HepG2 (cell line): ENCODE results near the gene REM2. TPM values are rescaled to one million over a fixed set of nuclear protein-coding genes. Genes with fewer than 3 reads are reported as not detected.

Source experiments
- ARHGAP35 ChIP-seq: sonication (generic); formaldehyde crosslinking; IDR thresholded peaks from 2 replicates; pipeline ENCODE4 v1.9.0; 2022; ENCODE audit warnings: mild to moderate bottlenecking, inconsistent platforms, moderate library complexity, missing genetic modification reagents, borderline replicate concordance
- BRCA1 ChIP-seq: sonication (generic); formaldehyde crosslinking; IDR thresholded peaks from 2 replicates; pipeline ENCODE4 v1.4.0; 2020; ENCODE audit warnings: missing genetic modification reagents
- DPF2 ChIP-seq: sonication (generic); formaldehyde crosslinking; IDR thresholded peaks from 2 replicates; pipeline ENCODE4 v1.4.0; 2020; ENCODE audit warnings: mild to moderate bottlenecking, low read depth, missing genetic modification reagents, borderline replicate concordance
- ETV6 ChIP-seq: sonication (generic); formaldehyde crosslinking; conservative IDR thresholded peaks from 2 replicates; pipeline ENCODE4 v1.4.0; 2020; ENCODE audit warnings: missing genetic modification reagents
- EZH2 ChIP-seq: conservative IDR thresholded peaks from 2 replicates; pipeline ENCODE4 v1.6.1; 2012; ENCODE audit warnings: mild to moderate bottlenecking, low read depth, low read length, moderate library complexity
- FOXO4 ChIP-seq: sonication (generic); formaldehyde crosslinking; conservative IDR thresholded peaks from 2 replicates; pipeline ENCODE4 v1.8.1; 2023; ENCODE audit warnings: missing genetic modification reagents
- IKZF1 ChIP-seq: fragments of 450-650 bp; IDR thresholded peaks from 2 replicates; pipeline ENCODE4 v1.7.1; 2016
- KDM4B ChIP-seq: sonication (generic); formaldehyde crosslinking; IDR thresholded peaks from 2 replicates; pipeline ENCODE4 v1.4.0; 2020; ENCODE audit warnings: missing genetic modification reagents
- LBX2 ChIP-seq: sonication (generic); formaldehyde crosslinking; IDR thresholded peaks from 2 replicates; pipeline ENCODE4 v1.5.0; 2020; ENCODE audit warnings: missing genetic modification reagents, mild to moderate bottlenecking, borderline replicate concordance
- MAFF ChIP-seq: IDR thresholded peaks from 2 replicates; pipeline ENCODE4 v1.6.1; 2011; ENCODE audit warnings: low read depth, low read length, improper control_type of control experiment
- MTA1 ChIP-seq: sonication (generic); formaldehyde crosslinking; IDR thresholded peaks from 2 replicates; pipeline ENCODE4 v1.4.0; 2020; ENCODE audit warnings: missing genetic modification reagents, mild to moderate bottlenecking, borderline replicate concordance
- NFIB ChIP-seq: sonication (generic); formaldehyde crosslinking; IDR thresholded peaks from 2 replicates; pipeline ENCODE4 v1.9.0; 2021; ENCODE audit warnings: missing genetic modification reagents, mild to moderate bottlenecking, borderline replicate concordance
- NFKB2 ChIP-seq: sonication (generic); formaldehyde crosslinking; IDR thresholded peaks from 2 replicates; pipeline ENCODE4 v1.4.0; 2020; ENCODE audit warnings: missing genetic modification reagents, borderline replicate concordance
- TFDP1 ChIP-seq: IDR thresholded peaks from 2 replicates; pipeline ENCODE4 v1.6.1; 2016; ENCODE audit warnings: missing compliant biosample characterization, missing genetic modification reagents, borderline replicate concordance
- ZNF296 ChIP-seq: sonication (generic); formaldehyde crosslinking; conservative IDR thresholded peaks from 2 replicates; pipeline ENCODE4 v1.5.0; 2020; ENCODE audit warnings: mild to moderate bottlenecking, missing genetic modification reagents
- ZNF615 ChIP-seq: sonication (generic); formaldehyde crosslinking; IDR thresholded peaks from 2 replicates; pipeline ENCODE4 v1.5.0; 2020; ENCODE audit warnings: mild to moderate bottlenecking, missing genetic modification reagents, borderline replicate concordance
- ZNF678 ChIP-seq: sonication (generic); formaldehyde crosslinking; IDR thresholded peaks from 2 replicates; pipeline ENCODE4 v1.4.0; 2020; ENCODE audit warnings: mild to moderate bottlenecking, missing genetic modification reagents
- ZSCAN31 ChIP-seq: sonication (generic); formaldehyde crosslinking; IDR thresholded peaks from 2 replicates; pipeline ENCODE4 v1.5.0; 2020; ENCODE audit warnings: low read depth, mild to moderate bottlenecking, missing genetic modification reagents
- polyA plus RNA-seq, 8 experiments: library from polyadenylated mRNA; depleted of rRNA in 3 of 8; stranded (reverse) in 7 of 8; unstranded in 1 of 8; fragments of >200 nt; fragmentation: Illumina TruSeq in 4 of 8; extraction: Trizol in 4 of 8; gene quantifications; 2 replicates each; pipeline versions ENCODE4 v1.2.1 to v1.2.3, GENCODE V29; 2011 to 2016; ENCODE audit warnings: low read depth in 4 of 8, missing spikeins in 1 of 8, mixed read lengths in 1 of 8; ENCODE audit not compliant: insufficient read depth in 1 of 8
- total RNA-seq, 5 experiments: library from RNA; depleted of rRNA; stranded (reverse); fragments of >200 nt; fragmentation: Illumina TruSeq; extraction: Trizol; gene quantifications; 2 replicates each; pipeline ENCODE4 v1.2.3, GENCODE V29; 2016; ENCODE audit warnings: low read depth in 1 of 5
- TF ChIP-seq, protein P1 (sequence below): IDR thresholded peaks from 2 replicates; pipeline ENCODE4 v1.6.1; 2016; ENCODE audit warnings: mild to moderate bottlenecking, missing biosample characterization, missing genetic modification reagents
- TF ChIP-seq, protein P2 (sequence below), 2 experiments: sonication (generic) in 1 of 2; formaldehyde crosslinking in 1 of 2; IDR thresholded peaks; 2 replicates each; pipeline versions ENCODE4 v1.4.0 to v1.6.1; 2016 to 2020; ENCODE audit warnings: borderline replicate concordance in 1 of 2, low read depth in 1 of 2, mild to moderate bottlenecking in 1 of 2, missing genetic modification reagents in 1 of 2

REM2 gene
- total and polyA plus RNA-seq, 2 of the 13 experiments (the other 11 are each of a cell fraction or from before 2014, with no cell fraction given): 0.20 TPM; not detected in 1

DNA sequence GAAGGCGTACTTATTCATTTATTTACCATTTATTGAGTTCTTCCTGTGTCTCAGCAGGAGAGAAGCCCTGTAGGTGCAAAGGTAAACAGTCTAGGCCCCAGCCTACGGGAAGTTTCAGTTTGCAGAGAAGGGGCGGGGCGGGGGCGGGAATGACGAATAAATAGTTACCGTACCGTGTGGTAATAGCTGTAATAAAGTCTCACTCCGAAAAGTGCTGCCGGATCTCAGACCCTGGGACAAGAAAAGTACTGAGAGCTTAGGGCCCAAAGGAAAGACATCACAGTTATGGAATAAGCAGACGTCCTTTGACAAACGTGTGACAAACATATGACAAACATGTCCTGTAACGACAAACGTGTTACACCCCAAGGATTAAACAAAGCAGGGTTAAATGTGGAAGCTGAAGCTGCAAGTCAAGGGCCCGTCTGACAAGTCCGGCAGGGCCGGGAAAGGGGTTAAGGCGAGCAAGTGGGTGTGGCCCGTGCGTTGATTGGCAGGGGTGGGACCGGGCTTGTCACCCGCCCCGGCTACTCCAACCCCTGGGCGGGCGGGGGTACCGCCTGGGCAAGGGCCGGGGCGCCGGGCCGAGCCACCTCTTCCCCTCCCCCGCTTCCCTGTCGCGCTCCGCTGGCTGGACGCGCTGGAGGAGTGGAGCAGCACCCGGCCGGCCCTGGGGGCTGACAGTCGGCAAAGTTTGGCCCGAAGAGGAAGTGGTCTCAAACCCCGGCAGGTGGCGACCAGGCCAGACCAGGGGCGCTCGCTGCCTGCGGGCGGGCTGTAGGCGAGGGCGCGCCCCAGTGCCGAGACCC lies 11.6 kb upstream of the REM2 start, which contains the start of gene LRP10 (continued):
- TF ChIP-seq LBX2 (CRISPR knock-in tag) (peak; percentile 93; the same call in 1 of the 2 replicates), ETV6 (peak; percentile 47; the same call in 1 of the 2 replicates), ZNF296 (peak; percentile 80), ARHGAP35 (CRISPR knock-in tag) (peak; percentile 91), BRCA1 (CRISPR knock-in tag) (peak; percentile 97), MTA1 (peak; percentile 98), TFDP1 (CRISPR knock-in tag) (peak; percentile 52), ZNF678 (CRISPR knock-in tag) (peak; percentile 95), KDM4B (CRISPR knock-in tag) (peak; percentile 68), MAFF (no peak), ZSCAN31 (no peak), ZNF615 (CRISPR knock-in tag) (peak; percentile 39; the same call in 1 of the 2 replicates), NFKB2 (CRISPR knock-in tag) (peak; percentile 97), NFIB (CRISPR knock-in tag) (no peak), EZH2 (no peak), FOXO4 (no peak; the same call in 1 of the 2 replicates), IKZF1 (no peak), DPF2 (CRISPR knock-in tag) (peak; percentile 76)
- TF ChIP-seq, protein P1, sequence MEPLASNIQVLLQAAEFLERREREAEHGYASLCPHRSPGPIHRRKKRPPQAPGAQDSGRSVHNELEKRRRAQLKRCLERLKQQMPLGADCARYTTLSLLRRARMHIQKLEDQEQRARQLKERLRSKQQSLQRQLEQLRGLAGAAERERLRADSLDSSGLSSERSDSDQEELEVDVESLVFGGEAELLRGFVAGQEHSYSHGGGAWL (CRISPR knock-in tag): peak; percentile 95
- TF ChIP-seq, protein P2, sequence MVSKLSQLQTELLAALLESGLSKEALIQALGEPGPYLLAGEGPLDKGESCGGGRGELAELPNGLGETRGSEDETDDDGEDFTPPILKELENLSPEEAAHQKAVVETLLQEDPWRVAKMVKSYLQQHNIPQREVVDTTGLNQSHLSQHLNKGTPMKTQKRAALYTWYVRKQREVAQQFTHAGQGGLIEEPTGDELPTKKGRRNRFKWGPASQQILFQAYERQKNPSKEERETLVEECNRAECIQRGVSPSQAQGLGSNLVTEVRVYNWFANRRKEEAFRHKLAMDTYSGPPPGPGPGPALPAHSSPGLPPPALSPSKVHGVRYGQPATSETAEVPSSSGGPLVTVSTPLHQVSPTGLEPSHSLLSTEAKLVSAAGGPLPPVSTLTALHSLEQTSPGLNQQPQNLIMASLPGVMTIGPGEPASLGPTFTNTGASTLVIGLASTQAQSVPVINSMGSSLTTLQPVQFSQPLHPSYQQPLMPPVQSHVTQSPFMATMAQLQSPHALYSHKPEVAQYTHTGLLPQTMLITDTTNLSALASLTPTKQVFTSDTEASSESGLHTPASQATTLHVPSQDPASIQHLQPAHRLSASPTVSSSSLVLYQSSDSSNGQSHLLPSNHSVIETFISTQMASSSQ (IDR thresholded peaks at IDR 0.05; ENCODE audit: low read depth): peak; percentile 69
- TF ChIP-seq, protein P2 (CRISPR knock-in tag; IDR thresholded peaks at IDR 0.05; ENCODE audit: borderline replicate concordance): peak; percentile 68
